ENCODE results near the gene ZNF621. TPM values are rescaled to one million over a fixed set of nuclear protein-coding genes. Genes with fewer than 3 reads are reported as not detected.

ZNF621 gene
- total RNA-seq, 4 donors from 2014 or later: 5.1 to 13.4 (median 8.3) TPM

DNA sequence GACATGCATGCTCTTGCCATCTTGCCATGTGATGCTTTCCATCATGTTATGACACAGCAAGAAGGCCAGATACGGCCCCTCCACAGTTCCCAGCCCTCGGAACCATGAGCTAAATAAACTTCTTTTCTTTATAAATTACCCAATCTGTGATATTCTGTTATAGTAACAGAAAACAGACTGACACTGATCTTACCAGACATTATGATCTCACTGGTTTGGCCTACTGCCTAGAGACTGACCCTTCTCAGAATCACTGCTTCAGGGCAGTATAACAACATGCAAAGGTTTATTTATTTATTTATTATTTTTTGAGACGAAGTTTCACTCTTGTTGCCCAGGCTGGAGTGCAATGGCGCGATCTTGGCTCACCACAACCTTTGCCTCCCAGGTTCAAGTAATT is 33.8 kb upstream of the ZNF621 start:
- intact Hi-C loops (cut with DNase I): no loop called here
- TF ChIP-seq POLR2A (IDR thresholded peaks at IDR 0.05): no peak
- TF ChIP-seq, protein P1, sequence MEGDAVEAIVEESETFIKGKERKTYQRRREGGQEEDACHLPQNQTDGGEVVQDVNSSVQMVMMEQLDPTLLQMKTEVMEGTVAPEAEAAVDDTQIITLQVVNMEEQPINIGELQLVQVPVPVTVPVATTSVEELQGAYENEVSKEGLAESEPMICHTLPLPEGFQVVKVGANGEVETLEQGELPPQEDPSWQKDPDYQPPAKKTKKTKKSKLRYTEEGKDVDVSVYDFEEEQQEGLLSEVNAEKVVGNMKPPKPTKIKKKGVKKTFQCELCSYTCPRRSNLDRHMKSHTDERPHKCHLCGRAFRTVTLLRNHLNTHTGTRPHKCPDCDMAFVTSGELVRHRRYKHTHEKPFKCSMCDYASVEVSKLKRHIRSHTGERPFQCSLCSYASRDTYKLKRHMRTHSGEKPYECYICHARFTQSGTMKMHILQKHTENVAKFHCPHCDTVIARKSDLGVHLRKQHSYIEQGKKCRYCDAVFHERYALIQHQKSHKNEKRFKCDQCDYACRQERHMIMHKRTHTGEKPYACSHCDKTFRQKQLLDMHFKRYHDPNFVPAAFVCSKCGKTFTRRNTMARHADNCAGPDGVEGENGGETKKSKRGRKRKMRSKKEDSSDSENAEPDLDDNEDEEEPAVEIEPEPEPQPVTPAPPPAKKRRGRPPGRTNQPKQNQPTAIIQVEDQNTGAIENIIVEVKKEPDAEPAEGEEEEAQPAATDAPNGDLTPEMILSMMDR (IDR thresholded peaks at IDR 0.05): no peak
- H3K27me3 ChIP-seq: no peaks in the 10 kb centered on the region
- H3K4me1 ChIP-seq: no peaks in the 10 kb centered on the region
- H3K27ac ChIP-seq: no peak overlapping the region
- H3K9me3 ChIP-seq: peaks cover 0 to 26% (median 22%) of the 10 kb centered on the region in 3 donors
- 79 to 89% methylated on average over 5 of the region's 5 CpGs for WGBS, 2 donors
- no peak overlapping the region for H3K4me3 ChIP-seq
- DNase-seq: no peak
- H3K36me3 ChIP-seq: peaks cover 12 to 35% (median 13%) of the 10 kb centered on the region in 3 donors

DNA sequence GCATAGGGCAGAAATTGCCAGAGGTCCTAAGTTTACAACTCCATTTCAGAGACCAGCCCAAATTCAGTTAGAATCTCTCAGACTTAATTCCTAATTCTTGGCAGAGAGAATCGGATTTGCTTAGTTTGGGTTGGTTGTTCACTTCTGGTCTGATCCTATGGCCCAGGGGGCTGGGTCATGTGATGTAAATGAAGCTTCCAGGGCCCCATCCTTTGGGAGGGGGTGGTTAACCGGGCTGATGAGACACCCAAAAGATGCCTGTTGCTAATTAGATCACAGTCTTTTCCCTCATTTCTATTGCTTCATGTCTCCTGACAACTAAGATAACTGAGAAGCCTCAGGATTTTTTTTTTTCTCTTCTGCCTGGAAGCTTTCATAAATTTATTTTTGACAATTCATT is 30.1 kb upstream of the ZNF621 start:
- H3K4me1 ChIP-seq: no peaks in the 10 kb centered on the region
- 41 to 54% methylated on average over 2 of the region's 2 CpGs for WGBS, 2 donors
- H3K4me3 ChIP-seq: no peak overlapping the region
- intact Hi-C loops (cut with DNase I): no loop called here
- H3K27me3 ChIP-seq: no peaks in the 10 kb centered on the region
- peaks cover 0 to under 1% (median 0%) of the 10 kb centered on the region in 3 donors for H3K36me3 ChIP-seq
- DNase-seq: no peak
- H3K9me3 ChIP-seq: no peaks in the 10 kb centered on the region
- TF ChIP-seq, protein P1 (IDR thresholded peaks at IDR 0.05): no peak
- no peak for TF ChIP-seq POLR2A (IDR thresholded peaks at IDR 0.05)
- H3K27ac ChIP-seq: no peak overlapping the region

DNA sequence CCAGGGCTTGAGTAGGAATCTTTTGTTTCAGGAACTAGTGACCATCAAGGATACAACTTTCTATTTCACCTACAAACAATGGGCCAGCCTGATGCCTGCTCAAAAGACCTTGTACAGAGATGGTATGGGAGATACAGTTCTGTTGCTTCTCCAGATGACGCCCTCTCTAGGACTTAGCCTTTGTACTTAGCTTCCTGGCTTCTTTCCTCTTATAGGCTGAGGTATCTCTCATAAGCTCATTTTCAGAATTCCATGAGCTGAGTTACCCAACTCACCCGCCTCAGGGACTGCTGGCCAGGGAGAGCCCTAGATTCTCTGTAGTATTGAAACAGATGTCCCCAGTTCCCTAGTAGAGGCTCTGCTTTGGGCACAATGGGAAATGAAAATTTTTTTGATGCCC is 27.5 kb upstream of the ZNF621 start:
- no peak overlapping the region for H3K4me3 ChIP-seq
- no peaks in the 10 kb centered on the region for H3K9me3 ChIP-seq
- 92 to 96% methylated on average over 2 of the region's 2 CpGs for WGBS, 2 donors
- H3K36me3 ChIP-seq: no peaks in the 10 kb centered on the region
- H3K27me3 ChIP-seq: no peaks in the 10 kb centered on the region
- no peak for DNase-seq
- no peak overlapping the region for H3K27ac ChIP-seq
- TF ChIP-seq, protein P1 (IDR thresholded peaks at IDR 0.05): no peak
- intact Hi-C loops (cut with DNase I): no loop called here
- no peaks in the 10 kb centered on the region for H3K4me1 ChIP-seq

DNA sequence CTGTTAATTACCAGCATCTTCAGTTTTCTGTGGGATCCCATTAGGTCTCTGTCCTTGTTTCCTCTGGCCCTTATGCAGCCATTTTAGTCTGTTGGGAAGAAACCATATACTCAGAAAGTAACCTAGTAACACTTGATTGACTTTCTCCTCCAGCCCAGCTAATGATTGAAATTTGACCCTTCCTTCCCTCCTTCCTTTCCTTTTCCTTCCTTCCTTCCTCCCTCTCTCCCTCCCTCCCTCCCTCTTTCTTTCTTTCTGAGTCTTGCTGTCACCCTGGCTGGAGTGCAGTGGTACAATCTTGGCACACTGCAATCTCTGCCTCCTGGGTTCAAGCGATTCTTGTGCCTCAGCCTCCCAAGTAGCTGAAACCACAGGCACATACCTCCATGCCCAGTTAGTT is 24.8 kb upstream of the ZNF621 start:
- 77 to 85% methylated on average over 1 of the region's 1 CpG for WGBS, 2 donors
- Histone ChIP-seq H3K27me3 (no peaks in the 10 kb centered on the region), H3K36me3 (no peaks in the 10 kb centered on the region), H3K4me3 (no peak overlapping the region), H3K9me3 (no peaks in the 10 kb centered on the region), H3K27ac (no peak overlapping the region), H3K4me1 (peaks cover 0 to 6% (median 2%) of the 10 kb centered on the region in 3 donors)
- TF ChIP-seq, protein P1 (IDR thresholded peaks at IDR 0.05): no peak
- TF ChIP-seq POLR2A (IDR thresholded peaks at IDR 0.05): no peak
- no peak for DNase-seq
- intact Hi-C loops (cut with DNase I): no loop called here

DNA sequence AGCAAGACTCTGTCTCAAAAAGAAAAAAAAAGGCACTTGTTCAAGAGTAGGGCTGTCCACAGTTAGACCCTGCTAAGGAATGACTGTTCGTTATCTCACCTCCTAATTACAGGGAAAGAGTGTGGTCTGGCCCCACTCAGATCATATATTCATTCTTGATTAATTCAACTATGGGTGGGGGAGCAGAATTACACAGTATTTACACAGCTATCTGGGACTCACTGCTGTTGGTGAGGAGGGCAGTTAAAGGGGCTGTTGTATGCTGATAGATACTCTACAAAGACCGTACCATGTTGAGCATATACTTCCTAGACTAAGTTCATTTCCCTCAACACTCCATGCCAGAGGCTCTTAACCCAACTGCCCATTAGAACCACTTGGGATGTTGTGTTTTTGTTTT is 22.7 kb upstream of the ZNF621 start:
- no peaks in the 10 kb centered on the region for H3K36me3 ChIP-seq
- H3K27ac ChIP-seq: no peak overlapping the region
- TF ChIP-seq POLR2A (IDR thresholded peaks at IDR 0.05): no peak
- TF ChIP-seq, protein P1 (IDR thresholded peaks at IDR 0.05): no peak
- H3K4me1 ChIP-seq: peaks cover 5 to 22% (median 5%) of the 10 kb centered on the region in 3 donors
- H3K27me3 ChIP-seq: no peaks in the 10 kb centered on the region
- no peaks in the 10 kb centered on the region for H3K9me3 ChIP-seq
- 91% methylated on average over 2 of the region's 2 CpGs for WGBS, 2 donors
- no peak for DNase-seq
- H3K4me3 ChIP-seq: no peak overlapping the region
- intact Hi-C loops (cut with DNase I): no loop called here
